ENCODE results near the gene CUX1. TPM values are rescaled to one million over a fixed set of nuclear protein-coding genes. Genes with fewer than 3 reads are reported as not detected.

Gene CUX1
- total RNA-seq, 4 donors from 2014 or later, result 93.8 to 156 (median 112) TPM

- 39 to 44% methylated on average over 33 to 34 of the region's 36 CpGs for whole genome bisulfite sequencing, 2 donors
- no peak for DNase-seq
- Histone ChIP-seq H3K27me3 (no peaks in the 10 kb centered on the region), H3K4me1 (peaks cover 8 to 9% of the 10 kb centered on the region in 2 donors), H3K4me3 (replicated peaks in 1 of 3) (no peak overlapping the region), H3K9me3 (no peaks in the 10 kb centered on the region), H3K36me3 (no peaks in the 10 kb centered on the region), H3K27ac (no peak overlapping the region)
- no peak for TF ChIP-seq POLR2A (IDR thresholded peaks at IDR 0.05)
- no peak for TF ChIP-seq CTCF (IDR thresholded peaks at IDR 0.05)
- intact Hi-C loops (cut with DNase I), result no loop called here
These were observed 475.7 kb downstream of the CUX1 start for GRCh38 chr7:102292813-102293798.

GRCh38 chr7:102294589-102294988 lies 477.2 kb downstream of the CUX1 start:
- Histone ChIP-seq H3K36me3 (no peaks in the 10 kb centered on the region), H3K27ac (no peak overlapping the region), H3K4me3 (replicated peaks in 1 of 3) (no peak overlapping the region), H3K4me1 (no peaks in the 10 kb centered on the region), H3K27me3 (no peaks in the 10 kb centered on the region), H3K9me3 (no peaks in the 10 kb centered on the region)
- intact Hi-C loops (cut with DNase I), result no loop called here
- TF ChIP-seq CTCF (IDR thresholded peaks at IDR 0.05) (no peak), POLR2A (IDR thresholded peaks at IDR 0.05) (no peak)
- no peak for DNase-seq
- WGBS, 2 donors, result 85 to 100% methylated on average over 3 of the region's 3 CpGs

GRCh38 chr7:102295346-102296178 lies 478.1 kb downstream of the CUX1 start:
- DNase-seq, result peak; percentile 15 to 19
- Histone ChIP-seq H3K4me1 (no peaks in the 10 kb centered on the region), H3K4me3 (replicated peaks in 1 of 3) (no peak overlapping the region), H3K36me3 (no peaks in the 10 kb centered on the region), H3K27me3 (no peaks in the 10 kb centered on the region), H3K27ac (no peak overlapping the region), H3K9me3 (no peaks in the 10 kb centered on the region)
- intact Hi-C loops (cut with DNase I), result no loop called here
- TF ChIP-seq POLR2A (IDR thresholded peaks at IDR 0.05), result no peak
- no peak for TF ChIP-seq CTCF (IDR thresholded peaks at IDR 0.05)
- 69 to 82% methylated on average over 10 to 11 of the region's 12 CpGs for WGBS, 2 donors

- WGBS, 2 donors, result 88 to 93% methylated on average over 6 of the region's 6 CpGs
- DNase-seq, result no peak
- no peak overlapping the region for H3K27ac ChIP-seq
- no peaks in the 10 kb centered on the region for H3K4me1 ChIP-seq
- no peak for TF ChIP-seq CTCF (IDR thresholded peaks at IDR 0.05)
- TF ChIP-seq POLR2A (IDR thresholded peaks at IDR 0.05), result no peak
- H3K36me3 ChIP-seq, result no peaks in the 10 kb centered on the region
- no peaks in the 10 kb centered on the region for H3K27me3 ChIP-seq
- H3K4me3 ChIP-seq (replicated peaks in 1 of 3), result no peak overlapping the region
- no peaks in the 10 kb centered on the region for H3K9me3 ChIP-seq
- intact Hi-C loops (cut with DNase I), result no loop called here
These were observed 478.7 kb downstream of the CUX1 start for GRCh38 chr7:102296179-102296438.

- H3K36me3 ChIP-seq, result no peaks in the 10 kb centered on the region
- no peak overlapping the region for H3K4me3 ChIP-seq (replicated peaks in 1 of 3)
- H3K4me1 ChIP-seq, result no peaks in the 10 kb centered on the region
- no peak overlapping the region for H3K27ac ChIP-seq
- H3K27me3 ChIP-seq, result no peaks in the 10 kb centered on the region
- intact Hi-C loops (cut with DNase I), result no loop called here
- no peaks in the 10 kb centered on the region for H3K9me3 ChIP-seq
- no peak for DNase-seq
- TF ChIP-seq CTCF (IDR thresholded peaks at IDR 0.05) (no peak), POLR2A (IDR thresholded peaks at IDR 0.05) (no peak)
- WGBS, 2 donors, result 95% methylated on average over 7 of the region's 7 CpGs
These were observed 479.1 kb downstream of the CUX1 start for GRCh38 chr7:102296514-102296913.
